DMS53 treated with DMSO at 0.1 percent for 48 hours (cell line): ENCODE results near the gene SLC7A1.

Experiments used
- DNase-seq: peaks from one replicate; lab custom pipeline; 2025; ENCODE audit not compliant: unreplicated experiment; lab: John Stamatoyannopoulos, UW

The SLC7A1 gene

DNA sequence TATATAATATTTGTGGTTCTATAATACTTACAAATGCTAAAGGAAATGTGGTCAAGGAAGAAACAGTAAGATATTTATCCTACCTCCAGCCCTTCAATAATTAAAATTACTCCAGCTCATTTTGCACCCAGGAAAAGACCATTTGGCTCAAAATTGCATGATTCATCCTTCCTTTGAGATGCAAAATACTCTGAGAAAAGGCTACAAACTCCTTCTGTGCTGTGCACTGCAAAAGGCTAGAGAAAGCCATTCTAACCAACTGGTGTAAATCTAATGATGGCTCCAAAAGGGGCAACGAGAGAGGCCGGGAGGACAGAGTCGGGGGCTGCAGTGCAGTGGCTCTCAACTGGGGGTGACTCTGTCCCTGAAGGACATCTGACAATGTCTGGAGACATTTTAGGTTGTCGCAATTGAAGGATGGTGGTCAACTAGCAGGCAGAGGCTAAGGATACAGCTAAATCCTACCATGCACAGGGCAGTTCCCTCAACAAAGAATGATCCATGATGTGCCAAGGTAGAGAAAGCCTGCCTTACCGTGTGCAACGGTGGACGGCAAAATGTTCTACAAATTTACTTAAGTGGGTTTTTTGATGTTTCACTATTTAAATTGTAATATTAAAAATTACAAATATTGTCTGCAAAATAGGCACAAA lies 32.6 kb downstream of the SLC7A1 start:
- no peak for DNase-seq

DNA sequence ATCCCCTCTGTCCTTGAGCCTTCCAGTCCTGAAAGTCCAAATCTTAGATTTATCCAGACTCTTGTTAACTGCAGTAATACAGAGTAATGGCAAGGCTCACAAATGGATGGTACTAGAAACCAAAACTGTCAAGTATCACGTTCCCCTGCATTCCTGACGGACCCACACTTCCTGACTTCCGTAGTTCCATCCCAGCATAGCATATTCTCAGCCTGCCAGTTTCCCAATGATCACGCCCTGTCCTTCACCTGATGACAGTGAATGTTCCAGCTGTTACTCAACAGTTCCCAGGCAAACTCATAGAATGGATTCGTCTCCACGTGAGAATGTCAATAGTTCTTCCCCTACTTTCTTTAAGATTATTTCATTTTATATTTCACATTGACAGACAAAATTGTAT lies 33.6 kb downstream of the SLC7A1 start:
- DNase-seq = no peak

DNA sequence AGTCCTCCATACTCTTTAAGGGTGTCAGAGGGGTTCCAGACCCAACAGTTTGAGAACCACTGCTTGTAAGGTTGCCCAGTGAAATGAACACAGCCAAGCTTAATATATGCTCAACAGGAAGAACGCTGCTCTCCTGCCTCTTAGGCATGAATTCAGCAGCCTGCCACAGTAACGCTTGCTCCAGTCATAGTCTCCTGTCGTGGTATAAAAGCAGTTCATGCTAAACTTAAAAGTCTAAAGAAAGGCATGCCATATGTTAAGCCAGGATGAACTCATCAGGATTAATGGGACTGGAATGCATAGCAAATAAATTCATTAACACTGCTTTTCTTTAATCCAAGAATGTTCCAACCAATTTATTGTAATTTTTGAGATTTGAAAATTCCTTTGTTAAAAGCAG lies 38.7 kb downstream of the SLC7A1 start:
- no peak for DNase-seq

DNA sequence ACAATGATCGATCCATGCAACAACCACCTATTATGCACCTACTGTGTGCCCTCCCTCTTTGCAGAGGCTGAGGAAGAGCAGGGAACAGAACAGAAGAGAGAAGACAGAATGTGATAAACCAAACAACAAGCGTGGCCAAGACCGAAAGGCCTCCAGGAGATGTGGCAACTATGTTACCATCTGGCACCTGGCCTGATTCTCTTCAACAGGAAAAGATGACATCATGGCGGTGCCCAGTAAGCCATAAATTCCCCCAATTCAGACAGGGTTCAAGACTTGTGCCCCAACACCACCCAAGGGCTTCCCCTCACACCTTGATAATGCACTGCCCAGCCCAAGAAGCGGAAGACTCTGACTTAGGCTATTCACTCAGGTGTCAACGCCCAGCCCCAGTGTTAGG lies 44.3 kb downstream of the SLC7A1 start:
- DNase-seq = no peak

DNA sequence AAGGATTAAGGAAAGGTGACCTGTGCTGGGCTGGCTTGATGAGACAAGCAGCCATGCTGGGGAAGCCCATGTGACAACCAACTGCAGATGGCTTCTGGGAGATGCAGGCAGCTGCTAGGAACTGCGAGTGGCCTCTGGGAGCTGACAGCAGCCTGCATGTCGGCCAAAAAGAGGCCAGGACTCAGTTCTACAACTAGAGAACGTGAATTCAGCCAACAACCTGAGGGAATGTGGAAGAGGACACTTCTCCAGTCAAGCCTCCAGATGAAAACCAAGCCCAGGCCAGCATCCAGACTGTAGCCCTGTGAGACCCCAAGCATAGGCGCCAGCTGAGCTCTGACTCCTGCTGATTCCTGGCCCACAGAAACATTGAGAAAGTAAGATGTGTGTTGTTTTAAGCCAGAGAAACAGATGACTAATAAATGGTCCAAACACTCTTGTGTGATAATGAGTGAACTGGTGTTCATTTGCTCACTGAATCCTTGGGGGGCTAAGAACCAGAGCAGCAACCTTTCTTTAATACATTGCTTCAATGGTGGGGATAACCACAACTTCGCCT lies 45.0 kb downstream of the SLC7A1 start:
- no peak for DNase-seq

DNA sequence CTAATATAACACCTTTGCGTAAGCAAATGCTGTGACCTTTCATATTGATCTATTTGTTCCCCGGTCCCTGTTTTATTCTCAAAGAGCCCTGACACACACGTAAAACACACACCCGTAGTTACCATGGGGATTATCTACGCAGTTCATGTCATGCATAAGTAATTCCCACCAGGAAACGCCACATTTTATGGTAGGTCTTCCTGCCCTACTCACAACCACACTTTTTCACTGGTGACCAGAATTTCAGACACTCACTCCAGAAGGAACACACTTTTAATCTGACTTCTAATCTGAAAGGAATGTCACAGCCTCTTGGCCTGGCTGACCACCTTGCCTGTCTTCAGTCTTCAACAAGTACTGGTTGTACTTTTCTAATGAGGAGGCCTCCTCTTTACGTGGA lies 46.8 kb downstream of the SLC7A1 start:
- no peak for DNase-seq

DNA sequence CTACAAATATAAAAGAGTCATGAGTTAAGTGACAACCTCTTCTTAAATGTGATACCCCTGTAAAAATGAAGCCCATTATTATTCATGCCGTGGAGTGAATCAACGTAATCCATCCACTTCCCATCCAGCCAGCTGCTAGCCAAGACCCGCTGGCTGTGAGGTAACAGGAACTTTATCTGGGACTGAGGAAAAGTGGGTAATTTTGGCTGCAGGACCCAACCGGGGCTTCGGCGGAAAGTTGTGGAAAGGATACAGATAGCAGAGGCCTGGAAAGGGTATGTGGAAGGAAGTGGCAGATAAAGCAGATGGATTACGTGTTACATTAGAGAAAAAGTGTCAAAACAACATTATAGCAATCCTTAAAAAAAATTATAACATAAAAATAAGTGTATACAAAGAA lies 48.3 kb downstream of the SLC7A1 start:
- no peak for DNase-seq

DNA sequence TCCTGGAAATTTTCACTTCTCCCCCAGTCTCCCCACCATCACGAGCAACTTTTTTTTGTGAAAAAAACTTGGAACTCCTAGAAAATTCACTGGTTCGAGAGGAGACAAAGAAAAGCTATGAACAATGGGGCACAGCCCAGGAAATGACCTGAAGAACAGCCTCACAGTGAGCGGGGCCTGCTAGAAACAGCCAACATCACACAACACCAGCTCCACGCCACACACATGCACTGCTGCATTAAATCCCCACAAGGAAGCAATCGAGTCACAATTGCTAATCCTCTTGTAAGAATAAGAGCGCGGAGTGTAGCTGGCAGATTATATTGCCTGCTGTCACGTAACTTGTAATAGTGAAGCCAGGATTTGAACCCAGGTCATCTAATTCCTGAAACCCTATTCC lies 48.8 kb downstream of the SLC7A1 start:
- DNase-seq = no peak

DNA sequence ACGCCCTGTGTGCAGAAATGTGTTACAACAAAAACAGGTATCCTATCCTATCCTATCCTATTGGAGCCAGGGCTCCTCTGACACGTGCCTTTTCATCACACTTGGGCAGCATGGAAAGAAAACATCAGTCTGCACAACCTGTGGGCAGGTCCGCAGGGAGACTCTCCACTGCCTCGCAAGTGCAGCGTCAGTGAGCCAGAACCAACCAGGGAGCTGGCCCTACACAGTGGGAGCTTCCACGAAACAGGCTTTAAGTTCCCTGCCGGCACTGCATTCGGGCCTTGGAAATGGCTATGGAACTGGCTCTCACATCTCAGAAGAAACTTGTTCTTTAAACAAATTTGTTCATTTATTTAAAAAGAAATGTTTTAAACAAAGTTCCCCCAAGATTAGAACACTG lies 49.5 kb downstream of the SLC7A1 start:
- DNase-seq = no peak

DNA sequence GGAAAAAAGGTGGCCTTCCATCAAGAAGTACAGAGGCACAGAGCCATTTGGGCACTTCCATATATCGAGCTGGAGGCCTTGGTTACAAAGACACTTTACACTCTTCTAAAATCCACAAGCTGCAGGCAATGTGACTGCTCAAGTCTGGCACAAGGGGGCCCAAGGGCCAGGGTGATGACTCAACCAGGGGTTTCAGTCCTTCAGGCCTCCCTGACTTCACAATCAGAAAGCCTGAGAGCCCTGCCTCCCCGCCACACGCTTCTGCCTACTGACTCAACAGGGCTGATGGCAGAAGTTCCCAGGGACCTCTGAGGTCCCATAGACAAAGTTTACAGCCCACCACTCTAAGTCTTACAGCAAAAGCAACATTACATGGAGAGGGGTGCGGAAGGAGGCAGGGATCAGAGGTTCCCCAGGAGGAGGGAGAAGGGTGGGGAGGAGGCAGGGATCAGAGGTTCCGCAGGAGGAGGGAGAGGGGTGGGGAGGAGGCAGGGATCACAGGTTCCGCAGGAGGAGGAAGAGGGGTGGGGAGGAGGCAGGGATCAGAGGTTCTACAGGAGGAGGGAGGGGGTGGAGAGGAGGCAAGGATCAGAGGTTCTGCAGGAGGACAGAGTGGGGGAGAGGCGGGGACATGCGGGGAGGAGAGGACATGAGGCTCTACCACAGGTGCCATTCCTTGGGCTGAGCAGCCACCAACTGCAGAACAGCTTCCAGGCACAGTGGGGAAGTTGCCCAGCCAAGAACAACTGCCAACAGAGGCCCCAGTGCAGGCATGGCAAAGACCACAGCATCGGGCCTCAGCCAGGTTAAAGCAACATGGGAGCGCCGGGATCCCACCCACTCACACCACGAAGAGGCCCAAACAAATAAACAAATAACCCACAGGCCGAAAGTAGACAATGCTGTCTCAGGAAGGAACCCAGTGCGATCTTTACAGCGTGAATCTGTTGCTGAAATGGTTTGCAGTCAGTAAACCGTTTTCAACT lies 52.0 kb downstream of the SLC7A1 start:
- DNase-seq = no peak

DNA sequence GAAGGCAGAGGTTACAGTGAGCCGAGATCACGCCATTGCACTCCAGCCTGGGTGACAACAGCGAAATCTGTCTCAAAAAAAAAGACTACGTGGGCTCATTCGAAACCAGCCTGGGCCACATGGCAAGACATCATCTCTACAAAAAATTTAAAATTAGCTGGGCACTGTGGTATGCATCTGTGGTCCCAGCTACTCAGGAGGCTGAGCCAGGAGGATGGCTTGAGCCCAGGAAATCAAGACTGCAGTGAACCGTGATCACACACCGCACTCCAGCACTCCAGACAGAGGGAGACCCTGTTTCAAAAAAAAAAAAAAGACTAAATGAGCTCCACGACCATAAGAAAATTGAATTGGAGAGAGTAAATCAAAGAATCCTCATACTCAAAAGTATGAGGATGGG lies 53.1 kb downstream of the SLC7A1 start:
- no peak for DNase-seq

DNA sequence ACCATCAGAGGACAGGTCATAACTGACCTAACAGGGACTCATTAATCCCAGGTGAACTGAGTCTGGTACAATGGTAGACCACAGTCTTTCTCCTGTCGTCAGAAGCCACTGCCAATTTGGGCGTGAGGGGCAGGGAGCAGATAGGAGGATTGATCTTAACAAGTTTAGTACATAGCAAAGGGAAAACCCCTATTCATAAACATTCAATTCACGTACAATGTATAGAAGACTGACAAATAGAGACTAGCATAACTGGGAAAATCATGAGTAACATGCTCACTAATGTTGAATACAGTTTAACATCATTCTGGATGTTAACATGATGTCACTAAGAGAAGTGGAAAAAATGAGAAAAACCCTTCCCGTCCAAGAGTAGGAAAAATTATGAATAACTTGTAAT lies 54.1 kb downstream of the SLC7A1 start:
- DNase-seq = no peak

DNA sequence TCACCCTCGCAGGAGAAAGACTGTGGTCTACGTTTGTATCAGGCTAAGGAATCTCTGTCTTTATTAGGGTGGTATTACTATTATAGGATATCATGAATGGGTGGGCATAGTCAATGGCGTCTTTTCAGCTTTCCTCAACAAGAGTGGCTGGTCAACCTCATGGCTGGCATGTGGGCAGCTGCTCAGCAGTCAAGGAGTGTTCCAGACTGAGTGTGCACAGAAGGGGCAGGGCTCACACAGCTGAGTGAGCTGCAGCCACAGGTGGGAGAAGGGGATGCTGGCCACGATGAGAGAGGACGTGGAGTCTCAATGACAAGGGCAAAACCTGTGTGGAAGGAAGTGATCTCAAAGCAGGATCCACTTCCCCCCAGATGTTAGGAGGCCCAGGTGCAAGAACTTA lies 54.7 kb downstream of the SLC7A1 start:
- no peak for DNase-seq

DNA sequence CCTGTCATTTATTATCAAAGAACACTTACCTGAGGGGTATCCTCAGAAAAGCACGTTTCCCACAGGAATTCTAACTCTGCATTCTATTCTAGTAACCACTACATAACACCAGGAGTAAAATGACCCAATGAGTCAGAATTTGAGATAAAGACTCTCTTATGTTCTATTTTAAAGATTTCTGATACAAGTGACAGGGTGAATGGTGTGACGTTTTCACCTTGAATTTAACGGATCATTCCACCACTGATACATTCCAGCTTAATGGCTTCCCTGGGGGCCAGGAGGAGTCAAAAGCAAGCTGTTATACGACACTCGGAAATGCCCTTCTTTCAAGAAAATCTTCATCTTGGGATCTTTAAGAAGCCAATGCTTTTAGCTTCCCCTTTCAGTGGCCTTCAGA lies 55.2 kb downstream of the SLC7A1 start:
- DNase-seq = no peak

DNA sequence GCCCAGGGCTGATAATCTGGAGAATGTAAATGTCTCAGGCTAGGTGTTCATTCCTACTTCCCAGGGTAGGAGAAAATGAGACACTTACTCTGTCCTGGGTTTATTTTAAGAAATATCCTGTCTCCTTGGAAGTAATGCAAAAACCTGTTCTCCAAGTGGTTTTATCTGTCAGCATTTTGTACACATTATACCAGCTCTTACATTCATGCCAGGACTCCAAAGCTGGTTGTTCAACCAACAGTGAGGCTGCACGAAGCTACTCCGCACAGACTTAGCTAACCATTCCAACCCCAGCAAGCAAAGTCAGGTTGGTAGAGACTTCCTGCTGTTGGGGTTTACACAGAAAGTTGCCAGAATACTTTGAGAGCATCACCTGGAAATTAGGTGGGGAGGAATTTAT lies 55.6 kb downstream of the SLC7A1 start:
- no peak for DNase-seq

DNA sequence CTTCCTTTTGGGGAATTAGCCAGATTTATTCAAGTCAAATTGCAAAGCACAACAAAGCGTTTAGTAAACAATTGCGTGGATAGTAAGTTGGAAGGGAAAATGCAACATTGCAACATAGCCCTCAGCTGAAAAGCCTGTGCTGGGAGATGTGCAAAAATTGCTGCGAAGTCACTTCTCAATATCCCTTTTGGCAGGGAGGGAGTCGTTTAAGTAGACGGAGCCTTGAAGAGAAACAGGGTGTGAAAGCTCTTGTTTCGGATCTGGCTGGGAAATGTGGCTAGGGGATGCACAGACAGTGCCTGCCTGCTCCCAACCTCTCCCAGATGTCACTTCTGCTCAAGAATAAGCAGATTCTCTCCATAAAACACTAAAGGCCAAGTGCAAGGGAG lies 56.8 kb downstream of the SLC7A1 start:
- DNase-seq = no peak

DNA sequence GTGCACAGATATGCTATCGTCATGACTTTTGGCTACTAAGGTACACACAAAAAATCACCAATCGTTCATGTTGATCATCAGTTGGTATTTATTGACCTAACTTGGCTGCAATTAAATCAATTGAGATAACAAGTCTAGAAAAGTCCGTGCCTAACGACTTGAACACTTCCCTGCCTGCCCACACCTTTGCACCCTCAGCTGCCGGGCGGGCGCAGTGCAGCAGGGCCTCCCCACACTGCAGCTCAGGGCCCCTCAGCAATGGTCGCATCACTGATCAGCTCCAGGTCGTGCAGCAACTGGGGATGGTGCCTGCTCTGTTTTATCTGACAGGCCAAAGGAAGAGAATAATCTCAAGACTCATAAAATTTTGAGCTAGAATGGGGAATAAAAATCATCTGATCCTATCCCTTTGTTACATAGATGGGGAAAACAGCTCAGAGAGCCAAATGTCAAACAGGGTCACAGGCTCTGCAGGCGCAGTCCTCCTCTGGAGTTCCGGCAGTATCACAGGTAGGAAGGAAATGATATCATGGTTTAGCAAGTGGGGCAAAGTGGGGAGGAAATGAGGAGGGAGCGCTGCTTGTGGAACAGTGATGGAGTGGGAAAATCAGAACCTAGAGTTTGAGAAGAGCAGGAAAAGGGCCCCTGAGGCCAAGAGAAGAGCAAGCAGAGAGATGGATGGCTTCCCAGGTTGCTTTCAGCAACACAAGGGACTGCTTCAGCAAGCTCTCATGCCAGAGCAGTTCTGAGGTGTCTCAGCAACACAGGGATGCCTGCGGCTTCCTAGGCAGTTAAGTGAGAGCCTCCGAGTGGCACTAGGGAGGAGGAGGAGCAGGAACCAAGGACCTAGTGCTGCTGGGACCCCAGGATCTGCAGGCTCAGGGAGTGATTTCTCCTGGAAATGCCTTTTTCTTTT lies 57.5 kb downstream of the SLC7A1 start:
- no peak for DNase-seq

DNA sequence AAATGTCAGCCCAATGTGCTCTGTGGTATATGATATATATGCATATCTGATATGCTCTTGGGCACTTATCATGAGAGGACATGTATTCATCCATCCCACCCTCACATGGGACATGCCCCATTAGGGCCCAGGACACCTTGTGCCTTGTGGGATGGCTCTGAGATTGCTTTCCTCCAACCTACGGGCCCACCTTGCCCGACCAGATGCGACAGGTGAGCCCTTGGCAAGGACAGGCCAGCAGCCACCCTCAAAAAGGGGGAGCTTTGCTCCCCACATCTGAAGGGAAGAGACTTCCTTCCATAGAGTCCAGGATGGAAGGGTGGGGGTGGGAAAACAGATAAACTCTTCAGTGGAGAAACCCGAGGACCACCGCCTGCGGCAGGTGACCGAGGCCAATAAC lies 58.6 kb downstream of the SLC7A1 start:
- DNase-seq = no peak

DNA sequence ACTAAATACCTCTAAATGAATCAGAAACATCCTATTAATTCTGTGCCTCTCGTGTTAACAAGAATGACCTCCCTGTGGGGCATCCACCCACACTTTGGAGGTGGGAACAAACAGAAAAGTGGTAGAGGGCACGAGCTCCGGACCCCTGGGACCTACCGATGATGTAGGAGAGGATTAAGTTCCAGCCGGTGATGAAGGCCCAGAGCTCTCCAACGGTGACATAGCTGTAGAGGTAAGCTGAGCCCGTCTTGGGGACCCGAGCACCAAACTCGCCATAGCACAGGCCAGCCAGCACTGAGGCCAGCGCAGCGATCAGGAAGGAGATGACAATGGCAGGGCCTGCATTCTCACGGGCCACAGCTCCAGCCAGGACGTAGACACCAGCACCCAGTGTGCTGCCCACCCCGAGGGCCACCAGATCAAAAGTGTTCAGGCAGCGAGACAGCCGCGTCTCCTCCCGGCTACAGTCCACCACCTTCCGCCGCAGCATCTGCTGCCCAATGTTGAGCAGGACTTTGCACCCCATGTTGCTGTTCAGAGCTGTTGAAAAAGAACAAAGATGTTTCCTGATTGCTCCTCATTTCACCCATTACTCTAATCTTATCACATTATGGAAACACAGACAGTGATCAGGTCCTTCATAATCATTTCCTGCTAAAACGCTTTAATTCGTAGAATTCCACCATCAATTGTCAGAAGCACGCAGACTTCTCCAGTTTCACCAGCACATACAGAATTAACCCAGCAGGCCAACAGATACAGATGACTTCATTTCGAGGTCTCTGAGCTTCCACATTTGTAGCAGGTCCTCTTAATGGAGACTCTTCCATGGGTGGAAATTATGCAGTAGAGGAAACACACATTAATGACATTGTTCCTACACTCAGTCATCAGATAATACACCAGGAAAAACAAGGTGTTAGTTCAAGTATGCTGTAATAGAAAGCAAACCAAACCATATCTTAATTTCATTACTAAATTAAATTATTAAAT lies 59.5 kb downstream of the SLC7A1 start:
- DNase-seq = no peak

DNA sequence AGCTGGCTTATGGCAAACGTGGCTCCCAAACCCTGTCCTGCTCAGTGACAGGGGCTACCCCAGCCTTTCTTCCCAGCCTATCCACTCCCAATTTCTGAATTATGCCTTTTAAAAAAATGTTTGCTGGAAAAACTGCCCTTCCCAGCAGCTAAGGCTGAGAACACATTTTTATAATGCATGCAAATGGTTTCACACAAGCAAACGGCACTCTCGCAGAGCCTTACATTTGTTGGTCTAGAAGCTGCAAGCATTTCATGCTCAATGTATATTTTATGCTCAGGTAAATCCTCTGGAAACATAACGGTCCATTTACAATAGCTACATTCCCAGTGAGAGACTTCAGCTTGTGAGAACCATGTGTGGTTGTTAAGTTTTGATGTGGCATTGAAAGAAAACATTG lies 61.4 kb downstream of the SLC7A1 start:
- DNase-seq = no peak
